Muscle layer of duodenum (tissue), 2 donors: Measurements from ENCODE around the gene DCAF11.
"Not testable (repeated sequence)": the region's sequence is repeated elsewhere in the genome, so short reads cannot be mapped to it uniquely, and the experiment has no call there.

Experiments used
- H3K27ac ChIP-seq: one replicate; pipeline ENCODE4 v1.7.0; 2013; ENCODE audit warnings: mild to moderate bottlenecking, low read length
- H3K27me3 ChIP-seq: one replicate; pipeline ENCODE4 v1.7.0; 2013; ENCODE audit warnings: low read depth, mild to moderate bottlenecking, control low read depth, low read length
- H3K36me3 ChIP-seq, 2 donors: one replicate each; pipeline ENCODE4 v1.7.0; 2013; ENCODE audit warnings: low read length in 2 of 2, control low read depth in 1 of 2, mild to moderate bottlenecking in 1 of 2; ENCODE audit not compliant: insufficient read depth in 2 of 2, control insufficient read depth in 1 of 2
- H3K4me1 ChIP-seq, 2 donors: one replicate each; pipeline ENCODE4 v1.7.0; 2013; ENCODE audit warnings: low read length in 2 of 2, mild to moderate bottlenecking in 2 of 2, control low read depth in 1 of 2, moderate library complexity in 1 of 2; ENCODE audit not compliant: insufficient read depth in 2 of 2, control insufficient read depth in 1 of 2
- H3K4me3 ChIP-seq, 2 donors: one replicate each; pipeline ENCODE4 v1.7.0; 2013; ENCODE audit warnings: low read length in 2 of 2, low read depth in 1 of 2, mild to moderate bottlenecking in 1 of 2
- H3K9me3 ChIP-seq, 2 donors: one replicate each; pipeline ENCODE4 v1.7.0; 2013; ENCODE audit warnings: low read length in 2 of 2, control low read depth in 1 of 2, mild to moderate bottlenecking in 1 of 2; ENCODE audit not compliant: control insufficient read depth in 1 of 2
- donor health status: healthy.

DCAF11 gene

DNA sequence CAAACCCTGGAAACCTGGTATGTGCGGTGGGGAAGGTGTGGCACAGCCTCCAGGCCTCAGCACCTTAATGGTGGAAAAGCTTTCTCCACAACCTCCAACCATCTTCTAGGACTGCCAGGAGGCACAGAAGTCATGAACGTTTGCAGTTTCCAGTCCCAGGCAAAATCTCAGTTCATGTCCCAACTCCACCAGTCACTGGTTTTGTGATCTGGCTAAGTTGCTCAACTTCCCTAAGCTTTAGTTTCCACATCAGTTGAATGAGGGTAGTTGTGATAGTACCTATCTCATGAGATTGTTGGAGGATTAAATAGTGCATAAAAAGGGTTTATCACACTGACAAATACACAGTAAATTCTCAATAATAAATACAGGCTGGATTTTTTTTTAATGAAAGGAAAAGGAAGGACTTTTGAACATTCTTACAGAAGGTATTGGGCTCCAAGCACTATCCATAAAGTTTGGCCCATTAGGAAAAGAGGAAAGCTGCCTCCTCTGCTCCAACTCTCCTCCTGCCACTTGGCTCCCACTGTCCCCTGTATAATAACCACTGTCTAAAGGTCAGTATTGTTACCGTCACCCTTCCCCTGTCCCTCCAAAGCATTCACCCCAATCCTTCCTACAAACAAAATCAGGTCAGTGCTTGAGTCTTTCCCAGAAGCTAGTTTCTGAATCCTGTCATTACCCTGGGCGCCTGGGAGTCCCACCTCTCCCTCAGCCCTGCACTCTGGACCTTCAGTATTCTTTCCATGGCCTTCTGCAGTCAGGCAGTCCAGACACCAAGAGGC lies 14.2 kb upstream of the DCAF11 start:
- no peaks in the 10 kb centered on the region for H3K27me3 ChIP-seq
- no peak overlapping the region for H3K27ac ChIP-seq
- H3K9me3 ChIP-seq, result no peaks in the 10 kb centered on the region
- peaks cover 10 to 37% of the 10 kb centered on the region in 2 donors for H3K36me3 ChIP-seq
- peaks cover 2% of the 10 kb centered on the region in 2 donors for H3K4me1 ChIP-seq
- no peak overlapping the region for H3K4me3 ChIP-seq

DNA sequence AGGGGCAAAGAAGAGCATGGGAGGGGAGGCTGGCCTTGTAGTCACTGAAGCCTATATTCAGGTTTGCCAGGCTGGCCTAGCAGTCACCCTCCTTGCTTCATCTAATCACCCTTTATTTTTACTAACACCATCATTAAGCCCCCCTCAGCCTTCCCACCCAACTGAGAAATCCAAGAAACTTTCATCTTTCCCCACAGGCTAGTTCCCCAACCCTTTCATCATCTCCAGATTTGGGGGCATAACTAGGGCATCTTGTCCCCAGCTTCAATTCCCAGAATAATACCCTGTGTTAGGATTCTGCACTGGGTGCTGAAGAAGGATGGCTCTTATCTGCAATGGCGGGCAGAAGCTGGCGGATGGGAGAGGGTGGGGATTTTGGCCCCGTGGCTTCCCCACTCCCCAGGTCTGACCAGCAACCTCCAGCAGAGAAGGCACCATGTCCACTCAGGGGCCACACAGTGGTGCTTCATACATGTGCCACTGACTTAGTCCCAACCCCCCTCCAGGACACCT lies 13.5 kb upstream of the DCAF11 start:
- H3K27me3 ChIP-seq, result no peaks in the 10 kb centered on the region
- no peaks in the 10 kb centered on the region for H3K4me1 ChIP-seq
- peaks cover 10 to 37% of the 10 kb centered on the region in 2 donors for H3K36me3 ChIP-seq
- H3K9me3 ChIP-seq, result no peaks in the 10 kb centered on the region
- H3K27ac ChIP-seq, result no peak overlapping the region
- no peak overlapping the region for H3K4me3 ChIP-seq

- H3K4me1 ChIP-seq, result no peaks in the 10 kb centered on the region
- H3K9me3 ChIP-seq, result no peaks in the 10 kb centered on the region
- H3K27ac ChIP-seq, result no peak overlapping the region
- peaks cover 10 to 37% of the 10 kb centered on the region in 2 donors for H3K36me3 ChIP-seq
- H3K4me3 ChIP-seq, result no peak overlapping the region
- H3K27me3 ChIP-seq, result no peaks in the 10 kb centered on the region
Measured at GRCh38 chr14:24102357-24103048, 12.1 kb upstream of the DCAF11 start.

DNA sequence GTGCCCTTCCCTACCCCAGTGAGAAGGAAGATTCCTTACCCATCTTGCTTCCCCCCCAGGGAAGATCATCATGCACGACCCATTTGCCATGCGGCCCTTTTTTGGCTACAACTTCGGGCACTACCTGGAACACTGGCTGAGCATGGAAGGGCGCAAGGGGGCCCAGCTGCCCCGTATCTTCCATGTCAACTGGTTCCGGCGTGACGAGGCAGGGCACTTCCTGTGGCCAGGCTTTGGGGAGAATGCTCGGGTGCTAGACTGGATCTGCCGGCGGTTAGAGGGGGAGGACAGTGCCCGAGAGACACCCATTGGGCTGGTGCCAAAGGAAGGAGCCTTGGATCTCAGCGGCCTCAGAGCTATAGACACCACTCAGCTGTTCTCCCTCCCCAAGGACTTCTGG lies 11.1 kb upstream of the DCAF11 start:
- no peaks in the 10 kb centered on the region for H3K9me3 ChIP-seq
- no peak overlapping the region for H3K27ac ChIP-seq
- no peaks in the 10 kb centered on the region for H3K4me1 ChIP-seq
- H3K36me3 ChIP-seq, result peaks cover 10 to 34% of the 10 kb centered on the region in 2 donors
- H3K4me3 ChIP-seq, result no peak overlapping the region
- H3K27me3 ChIP-seq, result no peaks in the 10 kb centered on the region

DNA sequence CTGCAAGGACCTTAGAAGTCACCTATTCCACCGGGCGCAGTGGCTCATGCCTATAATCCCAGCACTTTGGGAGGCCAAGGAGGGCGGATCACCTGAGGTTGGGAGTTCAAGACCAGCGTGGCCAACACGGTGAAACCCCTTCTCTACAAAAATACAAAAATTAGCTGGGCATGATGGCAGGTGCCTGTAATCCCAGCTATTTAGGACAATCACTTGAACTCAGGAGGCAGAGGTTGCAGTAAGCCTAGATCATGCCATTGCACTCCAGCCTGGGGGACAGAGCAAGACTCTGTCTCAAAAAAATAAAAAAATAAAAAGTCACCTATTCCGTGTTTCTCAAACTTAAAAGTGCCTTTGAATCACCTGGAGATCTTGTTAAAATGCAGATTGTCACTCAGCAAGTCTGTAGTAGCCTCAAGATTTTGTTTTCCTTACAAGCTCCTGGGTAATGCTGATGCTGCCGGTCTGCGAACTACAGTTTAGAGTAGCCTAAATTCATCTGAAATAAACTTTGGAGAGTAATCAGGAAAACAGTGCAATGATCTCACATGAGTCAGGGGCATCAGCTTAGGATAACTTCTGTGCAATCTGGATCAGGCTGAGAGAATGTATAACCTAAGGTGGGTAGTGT lies 8.9 kb upstream of the DCAF11 start:
- peaks cover 9 to 22% of the 10 kb centered on the region in 2 donors for H3K36me3 ChIP-seq
- H3K4me1 ChIP-seq, H3K9me3 ChIP-seq, H3K27ac ChIP-seq, H3K4me3 ChIP-seq, H3K27me3 ChIP-seq: not testable (repeated sequence)

DNA sequence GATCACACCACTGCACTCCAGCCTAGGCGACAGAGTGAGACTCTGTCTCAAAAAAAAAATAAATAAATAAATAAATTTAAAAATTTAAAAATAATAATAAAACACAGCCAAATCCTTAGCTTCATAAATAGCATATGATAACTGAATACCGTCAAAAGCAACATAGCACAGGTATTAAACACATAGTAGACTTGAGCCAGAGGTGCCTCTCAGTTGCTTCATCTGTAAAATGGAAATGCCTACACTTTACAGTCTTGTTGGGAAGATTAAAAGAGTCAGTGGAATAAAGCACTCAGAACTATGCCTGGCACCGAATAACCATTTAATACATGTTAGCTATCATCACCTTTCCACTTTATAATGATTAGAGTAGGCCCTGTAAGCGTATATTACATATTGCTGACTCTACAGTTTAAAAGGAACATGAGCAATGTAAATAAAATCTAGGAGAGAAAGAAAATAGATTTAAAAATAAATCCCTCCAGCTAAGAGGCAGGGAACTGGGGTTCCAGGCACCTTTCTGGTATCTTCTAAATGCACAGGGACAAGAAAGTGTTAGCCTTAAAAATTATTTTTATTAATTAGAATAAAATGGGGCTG lies 7.8 kb upstream of the DCAF11 start:
- no peaks in the 10 kb centered on the region for H3K9me3 ChIP-seq
- H3K27ac ChIP-seq, result no peak overlapping the region
- peaks cover 4 to 7% of the 10 kb centered on the region in 2 donors for H3K4me1 ChIP-seq
- H3K4me3 ChIP-seq, result no peak overlapping the region
- H3K27me3 ChIP-seq, result no peaks in the 10 kb centered on the region
- H3K36me3 ChIP-seq, result peaks cover 6 to 15% of the 10 kb centered on the region in 2 donors

DNA sequence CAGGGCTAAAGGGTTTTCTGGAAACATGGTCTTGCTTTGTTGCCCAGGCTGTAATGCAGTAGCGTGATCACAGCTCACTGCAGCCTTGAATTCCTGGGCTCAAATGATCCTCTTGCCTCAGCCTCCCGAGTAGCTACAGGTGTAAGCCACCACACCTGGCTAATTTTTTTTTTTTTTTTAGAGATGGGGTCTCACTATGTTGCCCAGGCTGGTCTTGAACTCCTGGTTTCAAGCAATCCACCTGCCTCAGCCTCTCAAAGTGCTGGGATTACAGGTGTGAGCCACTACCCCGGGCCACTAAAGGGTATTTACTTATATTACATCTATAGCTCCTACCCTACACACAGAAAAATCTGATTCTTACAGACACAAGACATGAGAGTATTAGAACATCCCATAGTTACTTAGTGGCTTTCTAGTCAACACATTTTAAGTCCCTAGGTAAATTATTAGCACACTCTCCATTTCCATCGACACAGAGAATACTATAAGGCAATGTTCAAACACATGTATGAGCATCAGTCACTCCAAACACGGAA lies 6.2 kb upstream of the DCAF11 start:
- Histone ChIP-seq H3K4me3 (no peak overlapping the region), H3K27ac (peak overlapping the region; percentile 10)

GRCh38 chr14:24110060-24110459 lies 4.5 kb upstream of the DCAF11 start:
- Histone ChIP-seq H3K27ac (no peak overlapping the region), H3K9me3 (no peaks in the 10 kb centered on the region), H3K4me3 (no peak overlapping the region)

More for the DNA sequence above, 6.2 kb upstream of the DCAF11 start:
- Histone ChIP-seq H3K4me1 (peaks cover 7 to 9% of the 10 kb centered on the region in 2 donors), H3K36me3 (peaks cover 2 to 6% of the 10 kb centered on the region in 2 donors), H3K9me3 (no peaks in the 10 kb centered on the region), H3K27me3 (no peaks in the 10 kb centered on the region)

DNA sequence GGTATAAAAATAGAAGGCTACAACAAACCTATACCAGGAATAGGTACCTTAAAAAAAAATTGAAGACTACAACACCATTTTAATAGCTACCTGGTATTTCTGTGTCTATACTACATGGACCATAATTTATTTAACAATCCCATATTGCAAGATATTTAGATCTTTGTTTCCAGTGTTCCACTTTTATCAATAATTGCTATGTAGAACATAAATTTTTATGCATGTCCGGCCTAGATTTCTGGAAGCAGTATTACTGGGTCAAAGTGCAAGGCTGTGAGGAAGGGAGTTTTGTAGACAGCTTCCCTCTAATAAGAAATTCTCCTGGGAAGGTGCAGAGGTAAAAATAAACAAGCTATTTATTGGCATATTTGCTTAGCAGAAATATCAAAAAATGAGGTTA lies 4.1 kb upstream of the DCAF11 start:
- Histone ChIP-seq H3K4me1 (peaks cover 12 to 14% of the 10 kb centered on the region in 2 donors), H3K36me3 (peaks cover 0 to 12% of the 10 kb centered on the region in 2 donors), H3K27ac (no peak overlapping the region), H3K4me3 (no peak overlapping the region), H3K27me3 (no peaks in the 10 kb centered on the region), H3K9me3 (no peaks in the 10 kb centered on the region)

More at GRCh38 chr14:24110060-24110459, 4.5 kb upstream of the DCAF11 start:
- H3K4me1 ChIP-seq, result peaks cover 11 to 12% of the 10 kb centered on the region in 2 donors
- H3K36me3 ChIP-seq, result peaks cover 0 to 12% of the 10 kb centered on the region in 2 donors
- no peaks in the 10 kb centered on the region for H3K27me3 ChIP-seq

DNA sequence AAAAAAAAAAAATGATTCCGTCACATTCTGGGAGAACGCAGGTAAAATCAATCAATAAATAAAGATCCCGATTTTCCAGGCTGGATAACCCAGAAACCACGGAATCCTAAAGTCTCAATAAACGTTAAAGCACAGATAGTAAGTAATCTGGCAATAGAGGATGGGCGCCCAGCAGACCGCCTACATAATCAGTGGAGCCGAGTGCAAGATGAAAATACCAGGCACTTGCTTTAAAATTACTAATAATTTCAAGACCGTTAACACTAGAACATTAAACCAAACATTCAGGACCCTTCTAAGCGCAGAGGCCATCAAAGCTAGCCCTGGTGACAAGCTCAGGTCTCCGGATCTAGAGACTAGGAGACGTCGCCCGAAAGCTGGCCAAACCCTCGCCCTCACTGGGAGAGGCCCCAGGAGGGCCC lies 1.2 kb upstream of the DCAF11 start:
- peaks cover 23 to 25% of the 10 kb centered on the region in 2 donors for H3K4me1 ChIP-seq

More for the DNA sequence above, 1.2 kb upstream of the DCAF11 start:
- Histone ChIP-seq H3K4me3 (peak overlapping the region; percentile 87 to 89), H3K36me3 (peaks cover 12 to 25% of the 10 kb centered on the region in 2 donors), H3K27me3 (no peaks in the 10 kb centered on the region), H3K27ac (peak overlapping the region; percentile 100), H3K9me3 (no peaks in the 10 kb centered on the region)
